Type B pancreatic cell (in vitro differentiated cells): Measurements from ENCODE around the gene KCNQ5. TPM values are rescaled to one million over a fixed set of nuclear protein-coding genes. Genes with fewer than 3 reads are reported as not detected.
"Not testable (repeated sequence)": the region's sequence is repeated elsewhere in the genome, so short reads cannot be mapped to it uniquely, and the experiment has no call there.

Experiments used
- DNase-seq: peaks from one replicate; pipeline ENCODE4 v3.0.0; 2021; ENCODE audit warnings: mixed read lengths; ENCODE audit not compliant: unreplicated experiment; ENCODE audit errors: extremely low spot score
- H3K27ac Mint-ChIP-seq: 2 replicates; pipeline ENCODE4 v1.8.0; 2021; ENCODE audit warnings: mild to moderate bottlenecking, mixed read lengths
- H3K27me3 Mint-ChIP-seq: 2 replicates; pipeline ENCODE4 v1.8.0; 2021; ENCODE audit warnings: mixed read lengths
- H3K36me3 Mint-ChIP-seq: 2 replicates; pipeline ENCODE4 v1.8.0; 2021; ENCODE audit warnings: mixed read lengths
- H3K4me1 Mint-ChIP-seq: one replicate; pipeline ENCODE4 v1.8.0; 2021; ENCODE audit warnings: mixed read lengths; ENCODE audit not compliant: unreplicated experiment
- H3K4me3 Mint-ChIP-seq: 2 replicates; pipeline ENCODE4 v1.8.0; 2021; ENCODE audit warnings: mild to moderate bottlenecking, mixed read lengths
- H3K9me3 Mint-ChIP-seq: 2 replicates; pipeline ENCODE4 v1.8.0; 2021; ENCODE audit warnings: mixed read lengths
- long read RNA-seq: library from polyadenylated mRNA; unstranded; transcript quantifications from one replicate; pipeline ENCODE4 v2.0.0, GENCODE V29; 2020
- total RNA-seq: library from RNA; stranded (reverse); gene quantifications from 2 replicates; pipeline ENCODE4 v1.2.1, GENCODE V29; 2021; ENCODE audit warnings: low replicate concordance
- TF ChIP-seq, protein P1 (sequence below): fragments of 200-600 bp; sonication (generic); conservative IDR thresholded peaks from 2 replicates; pipeline ENCODE4 v1.5.0; 2021; ENCODE audit warnings: antibody characterized with exemption, mild to moderate bottlenecking

The KCNQ5 gene
- total RNA-seq, result 1.1 and 1.7 TPM in 2 replicates
- long read RNA-seq, result 0 reads

DNA sequence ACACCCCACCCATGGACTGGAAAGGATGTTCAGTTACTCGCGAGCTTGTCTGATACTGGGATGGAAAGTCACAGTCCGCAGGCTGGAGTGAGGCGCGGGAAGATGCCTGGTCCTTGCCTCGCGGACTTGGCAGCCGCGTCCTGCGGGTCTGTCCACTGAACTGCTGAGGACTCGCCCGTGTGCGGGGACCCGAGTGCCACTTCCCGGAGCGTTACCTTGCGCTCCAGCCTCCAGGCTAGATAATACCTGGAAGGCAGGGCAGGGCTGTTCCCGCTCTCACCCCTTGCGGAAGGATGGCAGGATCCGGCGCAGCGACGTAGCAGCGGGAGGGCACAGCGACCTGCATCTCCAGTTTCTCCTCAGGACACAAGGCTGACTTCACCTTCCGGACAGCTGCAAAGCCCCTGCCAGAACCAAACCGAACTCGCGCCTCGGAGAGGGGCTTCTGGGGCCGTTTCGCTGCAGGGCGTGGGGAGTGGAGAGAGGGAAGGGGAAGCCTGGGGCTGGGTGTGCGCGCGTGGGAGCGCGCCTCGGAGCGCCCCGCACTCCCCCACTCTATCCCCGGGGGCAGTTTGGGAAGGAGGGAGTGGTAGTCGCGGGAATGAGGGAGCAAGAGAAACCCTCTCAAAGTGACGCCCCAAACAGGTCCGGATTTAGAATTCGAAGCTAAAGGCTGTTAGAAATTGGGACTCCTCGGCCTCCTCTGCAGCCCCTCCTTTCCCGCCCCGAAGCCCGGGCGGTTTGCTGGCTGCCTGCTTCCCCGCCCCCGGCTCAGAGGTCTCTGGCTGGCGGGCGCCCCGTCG lies at the start of gene KCNQ5:
Gene KCNQ5 (plus strand): TSS at position 774 of the 803 bp plus-strand sequence.
- H3K4me3 Mint-ChIP-seq, result peak within 1 kb of the TSS; percentile 88
- H3K27me3 Mint-ChIP-seq, result peaks cover 76% of the 10 kb centered on the region
- no peaks in the 10 kb centered on the region for H3K9me3 Mint-ChIP-seq
- TF ChIP-seq, protein P1, sequence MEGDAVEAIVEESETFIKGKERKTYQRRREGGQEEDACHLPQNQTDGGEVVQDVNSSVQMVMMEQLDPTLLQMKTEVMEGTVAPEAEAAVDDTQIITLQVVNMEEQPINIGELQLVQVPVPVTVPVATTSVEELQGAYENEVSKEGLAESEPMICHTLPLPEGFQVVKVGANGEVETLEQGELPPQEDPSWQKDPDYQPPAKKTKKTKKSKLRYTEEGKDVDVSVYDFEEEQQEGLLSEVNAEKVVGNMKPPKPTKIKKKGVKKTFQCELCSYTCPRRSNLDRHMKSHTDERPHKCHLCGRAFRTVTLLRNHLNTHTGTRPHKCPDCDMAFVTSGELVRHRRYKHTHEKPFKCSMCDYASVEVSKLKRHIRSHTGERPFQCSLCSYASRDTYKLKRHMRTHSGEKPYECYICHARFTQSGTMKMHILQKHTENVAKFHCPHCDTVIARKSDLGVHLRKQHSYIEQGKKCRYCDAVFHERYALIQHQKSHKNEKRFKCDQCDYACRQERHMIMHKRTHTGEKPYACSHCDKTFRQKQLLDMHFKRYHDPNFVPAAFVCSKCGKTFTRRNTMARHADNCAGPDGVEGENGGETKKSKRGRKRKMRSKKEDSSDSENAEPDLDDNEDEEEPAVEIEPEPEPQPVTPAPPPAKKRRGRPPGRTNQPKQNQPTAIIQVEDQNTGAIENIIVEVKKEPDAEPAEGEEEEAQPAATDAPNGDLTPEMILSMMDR, result no peak
- no peak within 1 kb of the TSS for H3K27ac Mint-ChIP-seq
- DNase-seq, result no peak
- peaks cover 16% of the 10 kb centered on the region for H3K4me1 Mint-ChIP-seq
- no peaks in the 10 kb centered on the region for H3K36me3 Mint-ChIP-seq

DNA sequence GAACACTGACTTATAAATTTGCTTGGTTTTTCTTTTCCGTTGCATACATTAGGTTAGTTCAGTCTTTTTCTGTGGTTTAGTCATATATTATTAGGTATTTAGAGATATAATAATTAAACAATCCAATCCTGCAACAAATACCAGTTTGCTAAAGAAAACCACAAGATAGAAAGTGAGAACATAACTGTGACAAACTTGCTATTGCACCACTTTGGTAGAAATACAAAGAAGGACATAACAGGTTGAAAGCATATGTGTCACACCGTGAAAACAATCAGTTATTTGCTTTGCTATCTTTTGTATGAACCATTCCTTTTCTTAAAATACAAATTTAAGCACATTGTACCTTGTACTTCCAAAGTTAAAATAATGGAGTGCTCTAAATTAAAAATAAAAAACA lies 42.0 kb upstream of the KCNQ5 start:
- DNase-seq, result no peak
- no peaks in the 10 kb centered on the region for H3K9me3 Mint-ChIP-seq
- H3K27me3 Mint-ChIP-seq, result no peaks in the 10 kb centered on the region
- no peak overlapping the region for H3K4me3 Mint-ChIP-seq
- no peak overlapping the region for H3K27ac Mint-ChIP-seq
- H3K36me3 Mint-ChIP-seq, result no peaks in the 10 kb centered on the region
- no peaks in the 10 kb centered on the region for H3K4me1 Mint-ChIP-seq
- TF ChIP-seq, protein P1, result no peak

DNA sequence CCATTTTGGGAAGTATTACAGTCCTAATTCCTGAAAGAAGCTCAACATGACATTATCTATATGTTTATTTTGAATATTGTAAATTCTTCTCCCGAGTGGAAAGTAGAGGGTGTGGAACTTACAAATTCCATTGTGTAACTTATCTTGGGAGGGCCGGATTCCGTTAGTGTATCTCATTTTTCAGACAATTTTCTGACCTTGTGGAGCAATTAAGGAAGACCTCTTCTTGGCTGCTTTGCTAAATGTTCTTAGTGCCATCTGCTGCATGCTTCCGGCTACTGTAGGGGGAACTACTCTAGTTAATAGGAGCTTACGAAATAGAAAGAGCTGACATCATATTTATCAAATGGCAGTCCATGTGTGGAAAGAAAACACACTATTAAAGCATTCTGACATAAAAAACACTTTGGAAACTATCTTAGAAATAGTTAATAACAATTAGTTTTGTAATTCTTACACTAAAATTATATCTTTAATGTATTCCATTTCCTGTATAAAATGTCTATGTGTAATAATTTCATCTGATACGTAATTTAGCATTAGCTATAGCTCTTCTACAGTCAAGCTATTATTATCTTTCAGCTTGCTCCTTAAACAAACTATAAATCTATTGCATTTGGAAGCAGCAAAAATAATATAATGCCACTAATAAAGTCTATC lies 41.5 kb upstream of the KCNQ5 start:
- Mint-ChIP-seq H3K4me3 (no peak overlapping the region), H3K27me3 (no peaks in the 10 kb centered on the region), H3K9me3 (no peaks in the 10 kb centered on the region), H3K36me3 (no peaks in the 10 kb centered on the region), H3K4me1 (no peaks in the 10 kb centered on the region), H3K27ac (no peak overlapping the region)
- no peak for DNase-seq
- TF ChIP-seq, protein P1, result peak; percentile 61

DNA sequence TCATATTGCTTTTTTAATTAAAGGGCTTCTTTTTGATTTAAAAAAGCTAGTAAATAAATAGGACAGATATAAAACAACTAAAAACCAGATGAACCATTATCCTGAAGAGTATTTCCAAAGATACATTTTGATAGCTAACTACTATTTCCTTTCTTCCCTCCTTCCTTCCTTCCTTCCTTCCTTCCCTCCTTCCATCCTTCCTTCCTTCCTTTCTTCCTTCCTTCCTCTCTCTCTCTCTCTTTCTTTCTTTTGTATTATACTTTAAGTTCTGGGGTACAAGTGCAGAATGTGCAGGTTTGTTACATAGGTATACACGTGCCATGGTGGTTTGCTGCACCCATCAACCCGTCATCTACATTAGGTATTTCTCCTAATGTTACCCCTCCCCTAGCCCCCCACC lies 40.9 kb upstream of the KCNQ5 start:
- not testable (repeated sequence) for H3K4me3 Mint-ChIP-seq, H3K4me1 Mint-ChIP-seq, H3K36me3 Mint-ChIP-seq, DNase-seq, H3K9me3 Mint-ChIP-seq, H3K27ac Mint-ChIP-seq, H3K27me3 Mint-ChIP-seq

DNA sequence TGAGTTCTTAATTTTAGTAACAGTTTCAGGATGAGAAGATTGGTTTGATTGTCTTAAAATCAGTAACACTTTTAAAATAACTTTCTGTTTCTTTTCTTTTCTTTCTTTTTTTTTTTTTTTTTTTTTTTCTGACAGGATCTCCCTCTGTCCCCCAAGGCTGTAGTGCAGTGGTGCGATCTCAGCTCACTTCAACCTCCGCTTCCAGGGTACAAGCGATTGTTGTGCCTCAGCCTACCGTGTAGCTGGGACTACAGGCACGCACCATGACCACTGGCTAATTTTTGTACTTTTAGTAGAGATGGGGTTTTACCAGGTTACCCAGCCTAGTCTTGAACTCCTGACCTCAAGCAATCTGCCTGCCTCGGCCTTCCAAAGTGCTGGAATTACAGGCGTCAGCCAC lies 33.7 kb upstream of the KCNQ5 start:
- H3K4me1 Mint-ChIP-seq, result no peaks in the 10 kb centered on the region
- no peaks in the 10 kb centered on the region for H3K36me3 Mint-ChIP-seq
- H3K27me3 Mint-ChIP-seq, result no peaks in the 10 kb centered on the region
- no peak for DNase-seq
- H3K9me3 Mint-ChIP-seq, result no peaks in the 10 kb centered on the region
- TF ChIP-seq, protein P1, result no peak
- no peak overlapping the region for H3K27ac Mint-ChIP-seq
- no peak overlapping the region for H3K4me3 Mint-ChIP-seq

DNA sequence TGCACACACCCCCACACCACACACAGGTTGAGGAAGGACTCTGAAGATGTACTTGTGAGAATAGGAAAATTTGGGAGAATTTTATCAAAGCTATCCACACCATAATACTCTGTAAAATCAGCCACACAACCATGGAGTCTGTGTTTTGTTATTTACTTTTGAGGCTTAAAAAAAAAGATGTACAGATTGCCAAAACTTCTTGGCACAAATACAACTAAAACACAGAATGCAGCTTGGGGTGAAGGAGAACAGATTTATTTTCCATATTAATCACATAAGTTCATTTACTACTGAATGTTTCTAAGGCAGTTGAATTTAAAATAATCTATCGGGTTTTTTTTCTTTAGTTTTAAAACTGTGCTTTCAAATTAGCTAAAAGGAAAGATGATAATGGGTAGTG lies 32.8 kb upstream of the KCNQ5 start:
- Mint-ChIP-seq H3K36me3 (no peaks in the 10 kb centered on the region), H3K4me1 (no peaks in the 10 kb centered on the region), H3K27me3 (no peaks in the 10 kb centered on the region), H3K9me3 (no peaks in the 10 kb centered on the region), H3K27ac (no peak overlapping the region), H3K4me3 (no peak overlapping the region)
- TF ChIP-seq, protein P1, result no peak
- no peak for DNase-seq
